Parietal lobe (tissue), 2 donors: Measurements from ENCODE around the gene SNCG. TPM values are rescaled to one million over a fixed set of nuclear protein-coding genes. Genes with fewer than 3 reads are reported as not detected.

Experiments used
- small RNA-seq: library from RNA; depleted of rRNA; stranded (forward); fragments of <200 nt; gene quantifications from one replicate; pipeline ENCODE3, GENCODE V24; 2014; ENCODE audit warnings: low replicate concordance
- total RNA-seq: library from RNA; depleted of rRNA; stranded (reverse); fragments of >200 nt; gene quantifications from one replicate; pipeline ENCODE4 v1.2.3, GENCODE V29; 2014

SNCG gene
- 2.8 TPM for total RNA-seq

GRCh38 chr10:86958116-86958900 lies at the start of gene SNCG:
TSS of gene SNCG (plus strand) at chr10:86958599. CDS start at chr10:86958698, 99 bp downstream.

GRCh38 chr10:86957471-86958115 lies 806 bp upstream of the SNCG start, which contains the start of gene MMRN2:
TSS of gene MMRN2 (minus strand) at chr10:86957615. CDS start at chr10:86957541, 74 bp downstream.

DNA sequence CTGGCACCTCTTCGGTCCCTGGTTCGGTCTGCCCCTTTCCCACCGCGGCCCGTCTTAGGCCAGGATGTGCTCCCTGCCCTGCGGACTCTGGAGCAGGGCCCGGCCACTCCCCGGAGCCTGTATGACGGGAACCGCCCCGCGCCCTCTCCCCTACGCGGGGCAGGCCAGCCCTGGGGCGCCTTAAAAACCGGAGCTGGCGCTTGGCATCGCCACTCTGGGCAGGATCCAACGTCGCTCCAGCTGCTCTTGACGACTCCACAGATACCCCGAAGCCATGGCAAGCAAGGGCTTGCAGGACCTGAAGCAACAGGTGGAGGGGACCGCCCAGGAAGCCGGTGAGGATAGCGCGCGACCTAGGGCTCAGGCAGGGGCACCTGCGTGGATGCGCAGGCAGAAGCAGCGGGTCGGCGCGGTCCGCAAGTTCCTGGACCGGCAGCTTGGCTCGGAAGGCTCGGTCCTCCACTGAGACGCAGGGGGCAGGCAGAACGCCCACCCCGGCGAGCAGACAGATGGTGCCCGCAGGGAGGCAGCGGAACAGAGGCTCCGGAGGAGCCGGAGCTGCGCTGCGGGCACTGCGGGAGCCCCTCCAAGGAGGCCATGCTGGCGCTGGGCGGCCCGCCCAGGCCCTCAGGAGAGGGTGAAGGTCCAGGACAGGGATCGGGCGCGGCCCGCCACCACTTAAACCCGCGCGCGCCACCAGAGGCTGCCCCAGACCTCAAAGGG lies 10.0 kb downstream of the SNCG start, which contains the start of gene ADIRF:
Gene ADIRF (plus strand): TSS at position 212 of the 723 bp plus-strand sequence. CDS start 63 bp downstream, at position 275.

Small RNA genes within 50 kb of the gene (small RNA-seq; reads per million reads assigned to genes)
- not detected for gene BMS1P3

Other genes with a start within 250 kb of the SNCG start
- 50.1 TPM for gene BMPR1A, start 202.0 kb upstream of the SNCG start, total RNA-seq
- 5.9 TPM for gene MMRN2, start 984 bp upstream of the SNCG start, total RNA-seq
- not detected for gene ADIRF, start 9.9 kb downstream of the SNCG start, total RNA-seq
- gene FAM25A, start 61.7 kb downstream of the SNCG start, total RNA-seq, result not detected
- 162 TPM for gene GLUD1, start 136.2 kb downstream of the SNCG start, total RNA-seq
- gene SHLD2, start 136.6 kb downstream of the SNCG start, total RNA-seq, result 26.9 TPM